WTC11 (cell line): ENCODE results near the gene PDE1A. TPM values are rescaled to one million over a fixed set of nuclear protein-coding genes. Genes with fewer than 3 reads are reported as not detected.

Experiments used
- ATAC-seq: fragments of 200-7000 bp; cut with Tn5 transposase; 2 replicates; pipeline ENCODE4 v1.10.0; 2021; ENCODE audit warnings: mild to moderate bottlenecking, moderate library complexity
- CTCF ChIA-PET: fragments of 300-600 bp; sonication (Branson Sonifier 250); formaldehyde crosslinking; loops from one replicate; lab custom pipeline; 2021; ENCODE audit warnings: antibody characterized with exemption; lab: Charles Lee
- POLR2A ChIA-PET: fragments of 350-600 bp; sonication (Branson Sonifier 250); formaldehyde crosslinking; loops from one replicate; lab custom pipeline; 2021; ENCODE audit warnings: antibody characterized with exemption; lab: Charles Lee
- DNase-seq: peaks from one replicate; pipeline ENCODE4 v3.0.0; 2021; ENCODE audit warnings: low spot score
- H3K27ac Mint-ChIP-seq: 2 replicates; pipeline ENCODE4 v1.8.0; 2021; ENCODE audit warnings: mixed read lengths
- H3K27me3 Mint-ChIP-seq: 2 replicates; pipeline ENCODE4 v1.8.0; 2021; ENCODE audit warnings: low read depth, mild to moderate bottlenecking, moderate library complexity, mixed read lengths
- H3K36me3 Mint-ChIP-seq: 2 replicates; pipeline ENCODE4 v1.8.0; 2021; ENCODE audit warnings: mixed read lengths
- H3K4me1 Mint-ChIP-seq: 2 replicates; pipeline ENCODE4 v1.8.0; 2022; ENCODE audit warnings: mixed read lengths
- H3K4me3 Mint-ChIP-seq: 2 replicates; pipeline ENCODE4 v1.8.0; 2021; ENCODE audit warnings: mild to moderate bottlenecking, moderate library complexity, mixed read lengths
- H3K9me3 Mint-ChIP-seq: 2 replicates; pipeline ENCODE4 v1.8.0; 2021; ENCODE audit warnings: mixed read lengths
- CREM ChIP-seq: sonication (generic); formaldehyde crosslinking; IDR thresholded peaks from 2 replicates; pipeline ENCODE4 v1.8.1; 2022; ENCODE audit warnings: mild to moderate bottlenecking, missing genetic modification reagents, moderate library complexity
- ELF4 ChIP-seq: sonication (generic); formaldehyde crosslinking; IDR thresholded peaks from 2 replicates; pipeline ENCODE4 v1.8.1; 2022; ENCODE audit warnings: low read depth, mild to moderate bottlenecking, moderate library complexity, missing genetic modification reagents
- GTF2I ChIP-seq: fragments of 250-450 bp; sonication (Bioruptor Pico); conservative IDR thresholded peaks from 2 replicates; pipeline ENCODE4 v1.4.0; 2021; ENCODE audit warnings: mild to moderate bottlenecking
- HMGA2 ChIP-seq: fragments of 250-450 bp; sonication (Bioruptor Pico); IDR thresholded peaks from 2 replicates; pipeline ENCODE4 v1.4.0; 2021; ENCODE audit warnings: mild to moderate bottlenecking, moderate library complexity
- IRF2 ChIP-seq: sonication (generic); formaldehyde crosslinking; IDR thresholded peaks from 2 replicates; pipeline ENCODE4 v1.8.0; 2022; ENCODE audit warnings: low read depth, missing genetic modification reagents, borderline replicate concordance
- NFATC4 ChIP-seq: fragments of 250-450 bp; sonication (Bioruptor Pico); IDR thresholded peaks from 2 replicates; pipeline ENCODE4 v1.9.0; 2021; ENCODE audit warnings: mild to moderate bottlenecking
- NFE2L1 ChIP-seq: sonication (generic); formaldehyde crosslinking; IDR thresholded peaks from 2 replicates; pipeline ENCODE4 v1.8.1; 2023; ENCODE audit warnings: missing genetic modification reagents
- NFYB ChIP-seq: sonication (generic); formaldehyde crosslinking; conservative IDR thresholded peaks from 2 replicates; pipeline ENCODE4 v1.8.0; 2022; ENCODE audit warnings: low read depth, missing genetic modification reagents
- NR1H2 ChIP-seq: sonication (generic); formaldehyde crosslinking; IDR thresholded peaks from 2 replicates; pipeline ENCODE4 v1.9.0; 2021; ENCODE audit warnings: mild to moderate bottlenecking, moderate library complexity, missing genetic modification reagents
- RELA ChIP-seq: sonication (generic); formaldehyde crosslinking; IDR thresholded peaks from 2 replicates; pipeline ENCODE4 v1.8.1; 2022; ENCODE audit warnings: missing genetic modification reagents, mild to moderate bottlenecking, borderline replicate concordance
- ZNF317 ChIP-seq: sonication (generic); formaldehyde crosslinking; IDR thresholded peaks from 2 replicates; pipeline ENCODE4 v1.8.1; 2023; ENCODE audit warnings: low read depth, mild to moderate bottlenecking, moderate library complexity, missing genetic modification reagents, borderline replicate concordance
- ZNF416 ChIP-seq: fragments of 250-450 bp; sonication (Bioruptor Pico); IDR thresholded peaks from 2 replicates; pipeline ENCODE4 v1.9.0; 2021; ENCODE audit warnings: mild to moderate bottlenecking, inconsistent platforms
- ZNF671 ChIP-seq: fragments of 250-450 bp; sonication (Bioruptor Pico); IDR thresholded peaks from 2 replicates; pipeline ENCODE4 v1.8.0; 2021; ENCODE audit warnings: mild to moderate bottlenecking
- total RNA-seq: library from RNA; stranded (reverse); gene quantifications from 3 replicates; pipeline ENCODE4 v1.2.3, GENCODE V29; 2021
- TF ChIP-seq, protein P1 (sequence below): fragments of 250-450 bp; sonication (Bioruptor Pico); IDR thresholded peaks from 2 replicates; pipeline ENCODE4 v1.9.0; 2021; ENCODE audit warnings: mild to moderate bottlenecking
- TF ChIP-seq, protein P2 (sequence below): sonication (generic); formaldehyde crosslinking; IDR thresholded peaks from 2 replicates; pipeline ENCODE4 v1.8.0; 2022; ENCODE audit warnings: missing genetic modification reagents
- TF ChIP-seq, protein P3 (sequence below): sonication (generic); formaldehyde crosslinking; IDR thresholded peaks from 2 replicates; pipeline ENCODE4 v1.8.0; 2022; ENCODE audit warnings: mild to moderate bottlenecking, missing genetic modification reagents
- TF ChIP-seq, protein P4 (sequence below): sonication (generic); formaldehyde crosslinking; IDR thresholded peaks from 2 replicates; pipeline ENCODE4 v1.8.0; 2023; ENCODE audit warnings: missing genetic modification reagents
- TF ChIP-seq, protein P5 (sequence below): fragments of 250-450 bp; sonication (Bioruptor Pico); conservative IDR thresholded peaks from 2 replicates; pipeline ENCODE4 v1.9.0; 2021; ENCODE audit warnings: mild to moderate bottlenecking
- TF ChIP-seq, protein P6 (sequence below): fragments of 250-450 bp; sonication (Bioruptor Pico); IDR thresholded peaks from 2 replicates; pipeline ENCODE4 v1.9.0; 2021; ENCODE audit warnings: mild to moderate bottlenecking, borderline replicate concordance

The PDE1A gene
- total RNA-seq, 1 experiment from 2014 or later, result not detected

DNA sequence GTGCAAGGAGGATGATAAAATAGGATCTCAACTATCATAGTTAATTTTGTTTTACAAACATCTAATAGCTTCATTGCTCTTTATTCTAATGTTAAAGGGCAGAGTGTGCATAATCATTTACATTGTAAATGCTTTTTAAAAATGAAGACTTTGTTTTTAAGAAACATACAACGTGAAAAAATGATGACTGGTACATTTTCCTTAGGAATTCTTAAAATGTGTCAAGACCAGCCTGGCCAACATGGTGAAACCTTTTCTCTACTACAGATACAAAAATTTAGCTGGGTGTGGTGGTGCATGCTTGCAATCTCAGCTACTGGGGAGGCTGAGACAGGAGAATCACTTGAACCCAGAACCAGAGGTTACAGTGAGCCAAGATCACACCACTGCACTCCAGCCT is 179.0 kb downstream of the PDE1A start:
- CTCF ChIA-PET, result interaction anchor here (0.7 kb wide), 1 partner anchor 52 kb away, joined by 3 read pairs; no protein-coding TSS in a partner anchor

More for the DNA sequence above, 179.0 kb downstream of the PDE1A start:
- POLR2A ChIA-PET, result no interaction called here
- Mint-ChIP-seq H3K36me3 (no peaks in the 10 kb centered on the region), H3K9me3 (no peaks in the 10 kb centered on the region), H3K4me3 (no peak overlapping the region), H3K27ac (no peak overlapping the region), H3K4me1 (no peaks in the 10 kb centered on the region), H3K27me3 (no peaks in the 10 kb centered on the region)
- DNase-seq (no peak), ATAC-seq (no peak)
- TF ChIP-seq IRF2 (CRISPR knock-in tag) (no peak), HMGA2 (CRISPR knock-in tag) (no peak), NFATC4 (CRISPR knock-in tag) (no peak), CREM (CRISPR knock-in tag) (no peak), NFE2L1 (CRISPR knock-in tag) (no peak), NR1H2 (CRISPR knock-in tag) (no peak), NFYB (CRISPR knock-in tag) (no peak), ZNF671 (CRISPR knock-in tag) (no peak), RELA (CRISPR knock-in tag) (no peak), GTF2I (no peak), ZNF416 (CRISPR knock-in tag) (no peak), ZNF317 (CRISPR knock-in tag) (no peak), ELF4 (CRISPR knock-in tag) (no peak)
- TF ChIP-seq, protein P1, sequence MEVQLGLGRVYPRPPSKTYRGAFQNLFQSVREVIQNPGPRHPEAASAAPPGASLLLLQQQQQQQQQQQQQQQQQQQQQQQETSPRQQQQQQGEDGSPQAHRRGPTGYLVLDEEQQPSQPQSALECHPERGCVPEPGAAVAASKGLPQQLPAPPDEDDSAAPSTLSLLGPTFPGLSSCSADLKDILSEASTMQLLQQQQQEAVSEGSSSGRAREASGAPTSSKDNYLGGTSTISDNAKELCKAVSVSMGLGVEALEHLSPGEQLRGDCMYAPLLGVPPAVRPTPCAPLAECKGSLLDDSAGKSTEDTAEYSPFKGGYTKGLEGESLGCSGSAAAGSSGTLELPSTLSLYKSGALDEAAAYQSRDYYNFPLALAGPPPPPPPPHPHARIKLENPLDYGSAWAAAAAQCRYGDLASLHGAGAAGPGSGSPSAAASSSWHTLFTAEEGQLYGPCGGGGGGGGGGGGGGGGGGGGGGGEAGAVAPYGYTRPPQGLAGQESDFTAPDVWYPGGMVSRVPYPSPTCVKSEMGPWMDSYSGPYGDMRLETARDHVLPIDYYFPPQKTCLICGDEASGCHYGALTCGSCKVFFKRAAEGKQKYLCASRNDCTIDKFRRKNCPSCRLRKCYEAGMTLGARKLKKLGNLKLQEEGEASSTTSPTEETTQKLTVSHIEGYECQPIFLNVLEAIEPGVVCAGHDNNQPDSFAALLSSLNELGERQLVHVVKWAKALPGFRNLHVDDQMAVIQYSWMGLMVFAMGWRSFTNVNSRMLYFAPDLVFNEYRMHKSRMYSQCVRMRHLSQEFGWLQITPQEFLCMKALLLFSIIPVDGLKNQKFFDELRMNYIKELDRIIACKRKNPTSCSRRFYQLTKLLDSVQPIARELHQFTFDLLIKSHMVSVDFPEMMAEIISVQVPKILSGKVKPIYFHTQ, result no peak
- TF ChIP-seq, protein P2, sequence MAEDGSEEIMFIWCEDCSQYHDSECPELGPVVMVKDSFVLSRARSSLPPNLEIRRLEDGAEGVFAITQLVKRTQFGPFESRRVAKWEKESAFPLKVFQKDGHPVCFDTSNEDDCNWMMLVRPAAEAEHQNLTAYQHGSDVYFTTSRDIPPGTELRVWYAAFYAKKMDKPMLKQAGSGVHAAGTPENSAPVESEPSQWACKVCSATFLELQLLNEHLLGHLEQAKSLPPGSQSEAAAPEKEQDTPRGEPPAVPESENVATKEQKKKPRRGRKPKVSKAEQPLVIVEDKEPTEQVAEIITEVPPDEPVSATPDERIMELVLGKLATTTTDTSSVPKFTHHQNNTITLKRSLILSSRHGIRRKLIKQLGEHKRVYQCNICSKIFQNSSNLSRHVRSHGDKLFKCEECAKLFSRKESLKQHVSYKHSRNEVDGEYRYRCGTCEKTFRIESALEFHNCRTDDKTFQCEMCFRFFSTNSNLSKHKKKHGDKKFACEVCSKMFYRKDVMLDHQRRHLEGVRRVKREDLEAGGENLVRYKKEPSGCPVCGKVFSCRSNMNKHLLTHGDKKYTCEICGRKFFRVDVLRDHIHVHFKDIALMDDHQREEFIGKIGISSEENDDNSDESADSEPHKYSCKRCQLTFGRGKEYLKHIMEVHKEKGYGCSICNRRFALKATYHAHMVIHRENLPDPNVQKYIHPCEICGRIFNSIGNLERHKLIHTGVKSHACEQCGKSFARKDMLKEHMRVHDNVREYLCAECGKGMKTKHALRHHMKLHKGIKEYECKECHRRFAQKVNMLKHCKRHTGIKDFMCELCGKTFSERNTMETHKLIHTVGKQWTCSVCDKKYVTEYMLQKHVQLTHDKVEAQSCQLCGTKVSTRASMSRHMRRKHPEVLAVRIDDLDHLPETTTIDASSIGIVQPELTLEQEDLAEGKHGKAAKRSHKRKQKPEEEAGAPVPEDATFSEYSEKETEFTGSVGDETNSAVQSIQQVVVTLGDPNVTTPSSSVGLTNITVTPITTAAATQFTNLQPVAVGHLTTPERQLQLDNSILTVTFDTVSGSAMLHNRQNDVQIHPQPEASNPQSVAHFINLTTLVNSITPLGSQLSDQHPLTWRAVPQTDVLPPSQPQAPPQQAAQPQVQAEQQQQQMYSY (CRISPR knock-in tag), result no peak
- TF ChIP-seq, protein P3, sequence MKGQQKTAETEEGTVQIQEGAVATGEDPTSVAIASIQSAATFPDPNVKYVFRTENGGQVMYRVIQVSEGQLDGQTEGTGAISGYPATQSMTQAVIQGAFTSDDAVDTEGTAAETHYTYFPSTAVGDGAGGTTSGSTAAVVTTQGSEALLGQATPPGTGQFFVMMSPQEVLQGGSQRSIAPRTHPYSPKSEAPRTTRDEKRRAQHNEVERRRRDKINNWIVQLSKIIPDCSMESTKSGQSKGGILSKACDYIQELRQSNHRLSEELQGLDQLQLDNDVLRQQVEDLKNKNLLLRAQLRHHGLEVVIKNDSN (CRISPR knock-in tag), result no peak
- TF ChIP-seq, protein P4, sequence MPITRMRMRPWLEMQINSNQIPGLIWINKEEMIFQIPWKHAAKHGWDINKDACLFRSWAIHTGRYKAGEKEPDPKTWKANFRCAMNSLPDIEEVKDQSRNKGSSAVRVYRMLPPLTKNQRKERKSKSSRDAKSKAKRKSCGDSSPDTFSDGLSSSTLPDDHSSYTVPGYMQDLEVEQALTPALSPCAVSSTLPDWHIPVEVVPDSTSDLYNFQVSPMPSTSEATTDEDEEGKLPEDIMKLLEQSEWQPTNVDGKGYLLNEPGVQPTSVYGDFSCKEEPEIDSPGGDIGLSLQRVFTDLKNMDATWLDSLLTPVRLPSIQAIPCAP (CRISPR knock-in tag), result no peak
- TF ChIP-seq, protein P5, sequence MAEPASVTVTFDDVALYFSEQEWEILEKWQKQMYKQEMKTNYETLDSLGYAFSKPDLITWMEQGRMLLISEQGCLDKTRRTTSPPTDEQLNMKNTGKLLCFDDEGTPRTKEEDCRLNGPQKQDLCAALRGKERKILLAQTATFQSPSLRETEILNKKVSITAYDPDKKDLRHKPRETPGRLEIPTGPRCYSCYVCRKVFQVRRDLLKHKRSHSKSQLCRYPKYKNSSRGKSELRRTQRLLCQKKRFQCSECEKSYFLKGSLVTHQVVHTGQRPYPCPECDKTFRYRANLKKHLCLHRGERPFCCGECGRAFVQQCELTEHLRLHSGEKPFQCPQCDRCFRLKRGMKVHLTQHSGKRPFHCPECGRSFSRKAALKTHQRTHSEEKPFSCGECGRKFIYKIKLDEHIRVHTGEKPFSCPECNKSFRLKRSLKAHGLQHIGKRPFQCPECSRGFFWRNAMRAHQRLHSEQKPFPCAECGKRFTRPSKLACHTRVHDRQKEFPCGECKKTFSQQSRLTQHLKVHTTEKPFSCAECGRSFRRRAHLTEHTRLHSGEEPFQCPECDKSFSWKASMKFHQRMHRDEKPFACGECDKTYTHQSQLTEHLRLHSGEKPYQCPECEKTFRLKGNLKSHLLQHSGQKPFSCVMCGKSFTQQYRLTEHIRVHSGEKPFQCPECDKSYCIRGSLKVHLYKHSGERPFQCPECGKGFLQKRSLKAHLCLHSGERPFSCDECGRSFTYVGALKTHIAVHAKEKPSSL, result no peak
- TF ChIP-seq, protein P6, sequence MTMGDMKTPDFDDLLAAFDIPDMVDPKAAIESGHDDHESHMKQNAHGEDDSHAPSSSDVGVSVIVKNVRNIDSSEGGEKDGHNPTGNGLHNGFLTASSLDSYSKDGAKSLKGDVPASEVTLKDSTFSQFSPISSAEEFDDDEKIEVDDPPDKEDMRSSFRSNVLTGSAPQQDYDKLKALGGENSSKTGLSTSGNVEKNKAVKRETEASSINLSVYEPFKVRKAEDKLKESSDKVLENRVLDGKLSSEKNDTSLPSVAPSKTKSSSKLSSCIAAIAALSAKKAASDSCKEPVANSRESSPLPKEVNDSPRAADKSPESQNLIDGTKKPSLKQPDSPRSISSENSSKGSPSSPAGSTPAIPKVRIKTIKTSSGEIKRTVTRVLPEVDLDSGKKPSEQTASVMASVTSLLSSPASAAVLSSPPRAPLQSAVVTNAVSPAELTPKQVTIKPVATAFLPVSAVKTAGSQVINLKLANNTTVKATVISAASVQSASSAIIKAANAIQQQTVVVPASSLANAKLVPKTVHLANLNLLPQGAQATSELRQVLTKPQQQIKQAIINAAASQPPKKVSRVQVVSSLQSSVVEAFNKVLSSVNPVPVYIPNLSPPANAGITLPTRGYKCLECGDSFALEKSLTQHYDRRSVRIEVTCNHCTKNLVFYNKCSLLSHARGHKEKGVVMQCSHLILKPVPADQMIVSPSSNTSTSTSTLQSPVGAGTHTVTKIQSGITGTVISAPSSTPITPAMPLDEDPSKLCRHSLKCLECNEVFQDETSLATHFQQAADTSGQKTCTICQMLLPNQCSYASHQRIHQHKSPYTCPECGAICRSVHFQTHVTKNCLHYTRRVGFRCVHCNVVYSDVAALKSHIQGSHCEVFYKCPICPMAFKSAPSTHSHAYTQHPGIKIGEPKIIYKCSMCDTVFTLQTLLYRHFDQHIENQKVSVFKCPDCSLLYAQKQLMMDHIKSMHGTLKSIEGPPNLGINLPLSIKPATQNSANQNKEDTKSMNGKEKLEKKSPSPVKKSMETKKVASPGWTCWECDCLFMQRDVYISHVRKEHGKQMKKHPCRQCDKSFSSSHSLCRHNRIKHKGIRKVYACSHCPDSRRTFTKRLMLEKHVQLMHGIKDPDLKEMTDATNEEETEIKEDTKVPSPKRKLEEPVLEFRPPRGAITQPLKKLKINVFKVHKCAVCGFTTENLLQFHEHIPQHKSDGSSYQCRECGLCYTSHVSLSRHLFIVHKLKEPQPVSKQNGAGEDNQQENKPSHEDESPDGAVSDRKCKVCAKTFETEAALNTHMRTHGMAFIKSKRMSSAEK (CRISPR knock-in tag), result no peak
